Measurements from ENCODE around the gene NR3C2. TPM values are rescaled to one million over a fixed set of nuclear protein-coding genes. Genes with fewer than 3 reads are reported as not detected.

The NR3C2 gene
- total RNA-seq, 1 donor from 2014 or later, result 11.5 TPM

DNA sequence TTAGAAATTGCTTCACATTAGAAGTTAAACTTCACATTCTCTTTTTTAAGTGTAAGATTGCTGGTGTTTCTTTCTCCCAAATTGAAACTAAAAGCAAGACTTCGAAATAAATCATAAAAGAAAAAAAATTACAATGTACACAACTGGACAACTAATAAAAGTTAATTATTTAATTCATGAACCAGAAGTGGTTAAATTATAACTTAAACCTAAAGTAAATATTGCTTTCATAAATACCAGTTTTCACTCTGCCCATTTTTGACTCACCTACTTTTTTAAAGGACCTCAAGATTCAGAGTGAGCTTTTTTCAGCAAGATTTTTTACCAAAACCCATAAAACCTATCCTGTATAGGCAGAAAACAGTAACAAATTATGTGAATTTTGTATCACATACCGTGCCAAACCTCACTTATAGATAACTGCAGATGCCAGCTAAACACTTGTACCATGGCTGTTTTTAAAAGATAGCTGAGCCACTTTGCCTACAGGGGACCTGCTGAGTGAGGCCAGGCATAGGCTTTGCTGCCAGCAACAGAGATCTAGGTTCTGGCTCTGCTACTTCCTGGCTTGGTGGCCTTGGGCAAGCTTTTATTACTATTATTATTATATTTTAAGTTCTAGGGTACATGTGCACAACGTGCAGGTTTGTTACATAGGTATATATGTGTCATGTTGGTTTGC is 259.8 kb downstream of the NR3C2 start:
- no peak overlapping the region for H3K4me3 Mint-ChIP-seq
- H3K4me1 Mint-ChIP-seq (ENCODE audit: unreplicated experiment), result peaks cover 4% of the 10 kb centered on the region
- DNase-seq (ENCODE audit: extremely low spot score, unreplicated experiment), result no peak
- no peak for TF ChIP-seq CTCF (conservative IDR thresholded peaks at IDR 0.05)
- no peaks in the 10 kb centered on the region for H3K27me3 Mint-ChIP-seq
- H3K27ac Mint-ChIP-seq, result no peak overlapping the region
- H3K9me3 Mint-ChIP-seq, result no peaks in the 10 kb centered on the region
- H3K36me3 Mint-ChIP-seq, result no peaks in the 10 kb centered on the region

DNA sequence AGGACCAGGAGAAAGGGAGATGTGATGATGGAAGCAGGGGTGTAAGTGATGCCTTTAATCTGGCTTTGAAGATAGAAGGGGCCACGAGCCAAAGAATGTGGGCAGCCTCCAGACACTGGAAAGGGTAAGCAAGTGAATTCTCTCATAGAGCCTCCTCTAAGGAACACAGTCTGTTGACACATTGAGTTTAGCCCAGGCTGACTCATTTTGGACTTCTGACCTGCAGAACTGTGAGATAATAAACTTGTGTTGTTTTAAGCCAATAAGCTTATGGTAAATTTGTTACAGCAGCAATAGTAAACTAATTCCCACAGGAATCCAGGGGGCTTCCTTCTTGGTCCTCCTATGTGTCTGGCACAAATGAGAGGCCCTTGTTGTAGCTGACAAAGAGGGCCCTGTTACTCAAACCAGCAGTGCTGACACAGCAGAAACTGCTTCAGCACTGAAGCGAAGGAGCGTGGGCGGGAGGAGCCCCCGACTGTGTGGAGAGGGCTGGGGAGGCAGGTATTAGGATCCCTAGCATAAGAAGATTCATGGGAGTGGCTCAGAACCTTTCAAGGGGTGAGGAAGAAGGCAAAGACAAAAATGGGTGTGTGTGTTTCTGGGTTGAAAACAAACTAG is 268.7 kb downstream of the NR3C2 start:
- H3K27ac Mint-ChIP-seq, result no peak overlapping the region
- no peak for TF ChIP-seq CTCF (conservative IDR thresholded peaks at IDR 0.05)
- peaks cover 8% of the 10 kb centered on the region for H3K36me3 Mint-ChIP-seq
- no peaks in the 10 kb centered on the region for H3K4me1 Mint-ChIP-seq (ENCODE audit: unreplicated experiment)
- H3K9me3 Mint-ChIP-seq, result peaks cover 6% of the 10 kb centered on the region
- H3K27me3 Mint-ChIP-seq, result no peaks in the 10 kb centered on the region
- H3K4me3 Mint-ChIP-seq, result no peak overlapping the region
- no peak for DNase-seq (ENCODE audit: extremely low spot score, unreplicated experiment)

GRCh38 chr4:148171596-148171995 is 270.6 kb downstream of the NR3C2 start:
- no peaks in the 10 kb centered on the region for H3K4me1 Mint-ChIP-seq (ENCODE audit: unreplicated experiment)
- no peak for DNase-seq (ENCODE audit: extremely low spot score, unreplicated experiment)
- H3K27me3 Mint-ChIP-seq, result no peaks in the 10 kb centered on the region
- H3K27ac Mint-ChIP-seq, result no peak overlapping the region
- no peak for TF ChIP-seq CTCF (conservative IDR thresholded peaks at IDR 0.05)
- H3K36me3 Mint-ChIP-seq, result peaks cover 8% of the 10 kb centered on the region
- H3K9me3 Mint-ChIP-seq, result peaks cover 6% of the 10 kb centered on the region
- no peak overlapping the region for H3K4me3 Mint-ChIP-seq

- H3K4me1 Mint-ChIP-seq (ENCODE audit: unreplicated experiment), result peaks cover 5% of the 10 kb centered on the region
- H3K27ac Mint-ChIP-seq, result no peak overlapping the region
Observed at GRCh38 chr4:148170408-148171365, 271.5 kb downstream of the NR3C2 start.

More at GRCh38 chr4:148170408-148171365, 271.5 kb downstream of the NR3C2 start:
- Mint-ChIP-seq H3K27me3 (no peaks in the 10 kb centered on the region), H3K36me3 (peaks cover 8% of the 10 kb centered on the region), H3K9me3 (peaks cover 6% of the 10 kb centered on the region), H3K4me3 (no peak overlapping the region)
- no peak for TF ChIP-seq CTCF (conservative IDR thresholded peaks at IDR 0.05)
- no peak for DNase-seq (ENCODE audit: extremely low spot score, unreplicated experiment)

All from type B pancreatic cell (in vitro differentiated cells).